ENCODE data around the gene DAPK1.

- TF ChIP-seq CTCF (IDR thresholded peaks at IDR 0.05; ENCODE audit: poor library complexity, severe bottlenecking) (no peak), RAD21 (conservative IDR thresholded peaks at IDR 0.05) (no peak), POLR2AphosphoS5 (IDR thresholded peaks at IDR 0.05) (no peak)
Measured at GRCh38 chr9:87650611-87651295, 153.1 kb downstream of the DAPK1 start.
